GM10266 (cell line): ENCODE results near the gene NUTM1.
A peak's percentile ranks its signal among the peaks of the same experiment; 100 is the strongest.

ENCODE experiments used
- DNase-seq: peaks from one replicate; pipeline ENCODE4 v3.0.0; 2012; ENCODE audit errors: extremely low spot score
- TF ChIP-seq, protein P1 (sequence below): IDR thresholded peaks from 2 replicates; pipeline ENCODE4 v1.5.1; 2012; ENCODE audit warnings: mild to moderate bottlenecking, low read depth; ENCODE audit not compliant: control insufficient read depth, insufficient read depth; ENCODE audit errors: missing control alignments

NUTM1 gene

DNA sequence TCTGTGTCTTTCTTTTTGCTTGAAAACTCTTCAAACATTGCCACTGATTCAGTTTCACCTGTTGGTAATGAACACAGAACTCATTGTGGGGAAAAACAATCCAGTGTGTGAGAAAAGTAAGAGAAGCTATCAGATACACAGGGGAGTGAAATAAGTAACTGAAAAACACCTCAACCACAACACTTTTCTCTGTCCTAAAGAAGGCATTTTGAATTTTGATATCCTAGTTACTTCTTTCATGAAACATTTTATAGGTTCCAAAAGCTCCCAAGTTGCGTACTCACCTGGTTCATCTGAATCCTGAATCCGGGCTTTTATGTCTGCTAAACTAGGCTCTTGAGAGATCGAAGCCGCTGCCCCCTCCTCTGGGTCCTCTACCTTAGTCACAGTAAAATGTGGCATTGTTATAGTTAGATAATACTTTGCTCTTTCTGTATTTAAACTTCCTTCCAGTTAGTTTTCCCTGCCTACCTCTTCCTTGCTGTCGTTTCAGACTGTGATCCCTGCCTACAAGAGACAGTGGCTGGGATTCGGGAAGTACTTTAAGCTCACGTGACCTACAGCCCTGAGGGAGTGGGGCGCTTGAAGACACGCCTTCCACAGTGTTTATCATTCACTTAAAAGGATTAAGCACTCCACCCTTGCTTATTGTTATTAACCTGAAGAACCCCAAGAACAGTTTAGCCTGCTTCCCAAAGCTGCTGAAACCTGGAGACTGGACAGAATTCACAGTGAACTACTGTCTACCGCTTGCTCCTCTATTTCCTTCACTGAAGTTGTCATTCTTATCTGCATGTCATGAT, 24.6 kb upstream of the NUTM1 start:
- DNase-seq, result peak; percentile 33
- TF ChIP-seq, protein P1, sequence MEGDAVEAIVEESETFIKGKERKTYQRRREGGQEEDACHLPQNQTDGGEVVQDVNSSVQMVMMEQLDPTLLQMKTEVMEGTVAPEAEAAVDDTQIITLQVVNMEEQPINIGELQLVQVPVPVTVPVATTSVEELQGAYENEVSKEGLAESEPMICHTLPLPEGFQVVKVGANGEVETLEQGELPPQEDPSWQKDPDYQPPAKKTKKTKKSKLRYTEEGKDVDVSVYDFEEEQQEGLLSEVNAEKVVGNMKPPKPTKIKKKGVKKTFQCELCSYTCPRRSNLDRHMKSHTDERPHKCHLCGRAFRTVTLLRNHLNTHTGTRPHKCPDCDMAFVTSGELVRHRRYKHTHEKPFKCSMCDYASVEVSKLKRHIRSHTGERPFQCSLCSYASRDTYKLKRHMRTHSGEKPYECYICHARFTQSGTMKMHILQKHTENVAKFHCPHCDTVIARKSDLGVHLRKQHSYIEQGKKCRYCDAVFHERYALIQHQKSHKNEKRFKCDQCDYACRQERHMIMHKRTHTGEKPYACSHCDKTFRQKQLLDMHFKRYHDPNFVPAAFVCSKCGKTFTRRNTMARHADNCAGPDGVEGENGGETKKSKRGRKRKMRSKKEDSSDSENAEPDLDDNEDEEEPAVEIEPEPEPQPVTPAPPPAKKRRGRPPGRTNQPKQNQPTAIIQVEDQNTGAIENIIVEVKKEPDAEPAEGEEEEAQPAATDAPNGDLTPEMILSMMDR, result no peak

DNA sequence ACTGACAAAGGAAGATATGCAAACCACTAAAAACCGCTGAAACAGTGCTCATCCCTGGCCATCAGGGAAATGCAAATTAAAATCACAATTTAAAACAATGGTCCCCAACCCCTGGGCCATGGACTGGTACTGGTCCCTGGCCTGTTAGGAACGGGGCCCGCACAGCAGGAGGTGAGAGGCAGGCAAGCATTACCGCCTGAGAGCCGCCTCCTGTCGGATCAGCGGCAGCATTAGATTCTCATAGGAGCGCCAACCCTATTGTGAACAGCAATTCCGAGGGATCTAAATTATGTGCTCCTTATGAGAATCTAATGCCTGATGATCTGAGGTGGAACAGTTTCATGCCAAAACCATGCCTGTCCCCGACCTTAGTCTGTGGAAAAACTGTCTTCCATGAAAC, 19.9 kb upstream of the NUTM1 start:
- DNase-seq, result no peak
- TF ChIP-seq, protein P1, result no peak

DNA sequence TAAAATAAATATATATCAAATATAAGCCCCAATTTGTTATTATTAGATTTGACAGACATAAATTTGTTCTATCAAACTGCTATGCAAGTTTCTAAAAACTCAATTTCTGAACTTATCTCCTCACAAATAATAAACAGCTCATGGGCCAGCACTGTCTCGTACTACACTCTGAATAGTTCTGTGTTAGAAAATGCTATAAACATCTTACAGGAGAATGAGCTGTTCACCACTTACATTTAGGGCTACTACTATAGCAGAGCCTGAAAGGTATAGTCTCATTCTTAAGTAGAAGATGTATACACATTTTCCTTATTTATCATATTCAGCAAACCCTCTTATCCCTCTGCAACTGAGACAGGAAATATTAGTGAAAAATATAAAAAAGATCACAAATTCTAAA, 18.2 kb upstream of the NUTM1 start:
- no peak for DNase-seq
- TF ChIP-seq, protein P1, result no peak

DNA sequence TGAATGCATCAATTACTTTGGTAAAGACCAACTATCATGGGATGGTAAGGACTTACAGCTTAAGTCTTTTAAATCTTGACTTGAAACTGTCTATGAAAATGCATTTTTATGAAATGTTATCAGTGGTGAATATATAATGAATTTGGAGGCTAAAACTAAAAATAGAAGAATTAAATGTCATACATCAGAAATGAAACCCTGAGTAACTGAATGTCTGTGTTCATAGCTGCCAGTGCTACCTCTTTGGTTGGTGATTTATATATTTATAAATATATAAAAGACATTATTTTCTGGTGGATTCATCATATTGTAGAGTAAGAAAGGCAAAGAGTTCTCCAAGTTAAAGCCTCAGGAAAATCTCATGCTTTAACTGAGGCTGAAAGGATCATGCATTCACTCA, 17.7 kb upstream of the NUTM1 start:
- TF ChIP-seq, protein P1, result no peak
- no peak for DNase-seq

DNA sequence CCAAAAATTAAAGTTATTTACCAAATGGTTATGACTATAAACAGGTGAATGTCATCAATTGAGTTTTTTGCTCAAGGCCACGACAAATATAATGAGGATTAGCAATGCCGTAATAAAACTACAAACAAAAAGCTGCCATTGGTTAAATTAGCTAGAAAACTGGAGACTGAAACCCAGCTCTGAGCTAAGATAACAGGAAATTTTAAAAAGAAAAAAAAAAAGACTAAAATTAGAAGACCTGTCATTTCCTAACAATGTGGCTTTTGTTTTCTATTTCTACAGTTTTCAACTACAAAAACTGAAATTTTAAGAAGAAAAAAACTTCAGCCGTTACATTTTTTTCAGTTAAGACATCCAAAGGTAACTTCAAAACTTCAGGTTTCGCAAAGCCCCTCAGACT, 15.2 kb upstream of the NUTM1 start:
- no peak for DNase-seq
- TF ChIP-seq, protein P1, result no peak

DNA sequence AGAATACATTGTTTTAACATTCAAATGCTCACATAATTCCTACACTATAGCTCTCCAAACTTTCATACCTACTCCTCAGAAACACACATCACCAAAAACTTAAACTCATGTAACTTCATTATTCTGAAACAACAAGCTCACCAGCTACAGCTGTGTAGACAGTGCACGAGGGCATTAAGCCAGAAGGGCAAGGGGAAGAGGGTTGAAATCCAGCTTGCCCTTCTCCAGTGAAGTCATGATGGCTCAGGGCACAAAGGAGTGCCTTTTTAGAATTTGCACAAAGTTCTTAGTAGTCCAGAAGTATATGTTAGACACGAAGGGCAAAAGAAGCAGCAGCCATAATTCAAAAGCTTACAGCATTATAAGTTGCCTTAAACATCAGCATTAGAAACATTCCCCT, 14.1 kb upstream of the NUTM1 start:
- TF ChIP-seq, protein P1, result no peak
- DNase-seq, result no peak

DNA sequence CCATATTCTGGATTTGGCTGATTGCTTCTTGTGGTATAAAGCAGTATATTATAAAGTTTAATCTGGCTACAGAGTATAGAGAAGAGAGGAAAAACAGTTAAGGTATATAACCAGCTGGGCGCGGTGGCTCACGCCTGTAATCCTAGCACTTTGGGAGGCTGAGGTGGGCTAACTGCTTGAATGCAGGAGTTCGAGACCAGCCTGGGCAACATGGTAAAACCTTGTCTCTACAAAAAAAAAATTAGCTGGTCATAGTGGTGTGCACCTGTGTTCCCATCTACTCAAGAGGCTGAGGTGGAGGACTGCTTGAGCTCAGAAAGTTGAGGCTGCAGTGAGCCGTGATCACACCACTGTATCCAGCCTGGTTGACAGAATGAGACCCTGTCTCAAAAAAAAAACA, 12.8 kb upstream of the NUTM1 start:
- TF ChIP-seq, protein P1, result no peak
- no peak for DNase-seq
